H1 (cell line): ENCODE data around the gene DUSP10. TPM values are rescaled to one million over a fixed set of nuclear protein-coding genes. Genes with fewer than 3 reads are reported as not detected.
A peak's percentile ranks its signal among the peaks of the same experiment; 100 is the strongest.

Experiments
- CTCF ChIA-PET: fragments of 300-600 bp; sonication (Branson Sonifier 250); formaldehyde crosslinking; loops from one replicate; lab custom pipeline; 2021; ENCODE audit not compliant: partially characterized antibody; lab: Charles Lee
- POLR2A ChIA-PET: fragments of 300-600 bp; sonication (Branson Sonifier 250); formaldehyde crosslinking; loops from one replicate; lab custom pipeline; 2021; ENCODE audit warnings: inconsistent platforms; ENCODE audit not compliant: partially characterized antibody; lab: Charles Lee
- DNase-seq, 2 experiments: peaks; one replicate each; pipeline versions ENCODE4 v3.0.0 to v3.0.0-alpha.2; 2010 to 2022; ENCODE audit warnings: low spot score in 2 of 2, low read depth in 1 of 2, mixed read lengths in 1 of 2
- FAIRE-seq: peaks from 2 replicates; lab custom pipeline; 2011; peaks lifted over from hg19 to GRCh38; lab: Jason Lieb, UNC
- H2AFZ ChIP-seq: 2 replicates; pipeline ENCODE4 v1.8.1; 2012; ENCODE audit warnings: low read length, inconsistent platforms
- H2AK5ac ChIP-seq: 2 replicates; pipeline ENCODE4 v1.6.1; 2013; ENCODE audit warnings: low read depth, low read length
- H2BK120ac ChIP-seq: replicated peaks from 2 replicates; pipeline ENCODE3; 2013; ENCODE audit warnings: low read depth, low read length, inconsistent platforms
- H2BK12ac ChIP-seq: 2 replicates; pipeline ENCODE4 v1.6.1; 2013; ENCODE audit warnings: low read depth, low read length
- H2BK15ac ChIP-seq: 2 replicates; pipeline ENCODE4 v1.6.1; 2013; ENCODE audit warnings: low read length
- H2BK20ac ChIP-seq: 2 replicates; pipeline ENCODE4 v1.6.1; 2013; ENCODE audit warnings: low read length
- H2BK5ac ChIP-seq: 2 replicates; pipeline ENCODE4 v1.6.1; 2013; ENCODE audit warnings: low read depth, low read length
- H3K14ac ChIP-seq: 2 replicates; pipeline ENCODE4 v1.6.1; 2013; ENCODE audit warnings: inconsistent platforms; ENCODE audit not compliant: insufficient read length
- H3K18ac ChIP-seq: 2 replicates; pipeline ENCODE4 v1.6.1; 2013; ENCODE audit warnings: low read length; ENCODE audit errors: extremely low read depth
- H3K23ac ChIP-seq: 2 replicates; pipeline ENCODE4 v1.6.1; 2013; ENCODE audit warnings: inconsistent platforms; ENCODE audit not compliant: insufficient read length
- H3K23me2 ChIP-seq: 2 replicates; pipeline ENCODE4 v1.6.1; 2013; ENCODE audit warnings: low read depth, low read length
- H3K27ac ChIP-seq: 2 replicates; pipeline ENCODE4 v1.6.1; 2011; ENCODE audit warnings: low read depth, low read length, inconsistent platforms
- H3K27me3 ChIP-seq, 4 experiments: replicated peaks in 1 of 4; 1 replicate in 1 of 4; 2 replicates in 3 of 4; pipeline versions ENCODE4 v1.6.1 to v1.8.1; 2011 to 2013; ENCODE audit warnings: low read length in 3 of 4, mild to moderate bottlenecking in 3 of 4, inconsistent platforms in 2 of 4, mixed read lengths in 2 of 4, moderate library complexity in 1 of 4; ENCODE audit not compliant: control insufficient read depth in 3 of 4, insufficient read depth in 3 of 4; ENCODE audit errors: extremely low read depth in 1 of 4
- H3K36me3 ChIP-seq, 4 experiments: 2 replicates each; pipeline versions ENCODE4 v1.6.1 to v1.8.1; 2011 to 2013; ENCODE audit warnings: mild to moderate bottlenecking in 4 of 4, low read length in 3 of 4, moderate library complexity in 2 of 4, control low read depth in 1 of 4, inconsistent platforms in 1 of 4; ENCODE audit not compliant: insufficient read depth in 4 of 4, control insufficient read depth in 2 of 4
- H3K4ac ChIP-seq: replicated peaks from 2 replicates; pipeline ENCODE3; 2013; ENCODE audit warnings: low read length, low read depth, mixed read lengths, inconsistent platforms; ENCODE audit not compliant: insufficient read length
- H3K4me1 ChIP-seq, 4 experiments: replicated peaks in 1 of 4; 1 replicate in 1 of 4; 2 replicates in 3 of 4; pipeline versions ENCODE4 v1.6.1 to v1.8.1; 2011 to 2013; ENCODE audit warnings: low read length in 3 of 4, inconsistent platforms in 2 of 4, mixed read lengths in 1 of 4; ENCODE audit not compliant: insufficient read depth in 4 of 4, control insufficient read depth in 3 of 4
- H3K4me2 ChIP-seq, 2 experiments: 2 replicates each; pipeline versions ENCODE4 v1.6.1 to v1.8.1; 2011 to 2013; ENCODE audit warnings: low read depth in 2 of 2, low read length in 2 of 2, control low read depth in 1 of 2, inconsistent platforms in 1 of 2, mild to moderate bottlenecking in 1 of 2; ENCODE audit not compliant: insufficient read depth in 1 of 2
- H3K4me3 ChIP-seq, 4 experiments: fragments of 200-600, 300-600 bp in 1 of 4; sonication (generic), shearing (Covaris generic), sonication (Bioruptor Twin) in 1 of 4; 2 replicates each; pipeline versions ENCODE4 v1.5.1 to v1.8.1; 2011 to 2016; ENCODE audit warnings: low read length in 4 of 4, low read depth in 3 of 4, control low read depth in 2 of 4, inconsistent platforms in 2 of 4, mild to moderate bottlenecking in 2 of 4, mixed read lengths in 1 of 4, moderate library complexity in 1 of 4; ENCODE audit not compliant: insufficient read depth in 2 of 4; ENCODE audit errors: extremely low read depth in 1 of 4
- H3K56ac ChIP-seq: replicated peaks from 2 replicates; pipeline ENCODE3; 2013; ENCODE audit warnings: low read depth, mild to moderate bottlenecking, mixed read lengths, low read length, inconsistent platforms; ENCODE audit not compliant: insufficient read length
- H3K79me1 ChIP-seq: 2 replicates; pipeline ENCODE4 v1.6.1; 2013; ENCODE audit warnings: low read depth, low read length, control low read depth
- H3K79me2 ChIP-seq, 2 experiments: 2 replicates each; pipeline versions ENCODE4 v1.6.1 to v1.8.1; 2012 to 2013; ENCODE audit warnings: low read length in 2 of 2, mild to moderate bottlenecking in 2 of 2, inconsistent platforms in 1 of 2; ENCODE audit not compliant: insufficient read depth in 2 of 2, control insufficient read depth in 1 of 2
- H3K9ac ChIP-seq, 4 experiments: replicated peaks in 1 of 4; 1 replicate in 1 of 4; 2 replicates in 3 of 4; pipeline versions ENCODE4 v1.6.1 to v1.8.1; 2011 to 2013; ENCODE audit warnings: low read depth in 3 of 4, low read length in 3 of 4, control low read depth in 2 of 4, mild to moderate bottlenecking in 2 of 4, moderate library complexity in 2 of 4, inconsistent platforms in 1 of 4; ENCODE audit errors: extremely low read depth in 1 of 4
- H3K9me3 ChIP-seq, 2 experiments: 2 replicates each; pipeline versions ENCODE4 v1.6.1 to v1.8.1; 2012 to 2013; ENCODE audit warnings: mild to moderate bottlenecking in 2 of 2, moderate library complexity in 2 of 2, control low read depth in 1 of 2, inconsistent platforms in 1 of 2, low read depth in 1 of 2, low read length in 1 of 2, mixed read lengths in 1 of 2; ENCODE audit not compliant: insufficient read depth in 2 of 2
- H4K20me1 ChIP-seq, 2 experiments: replicated peaks in 1 of 2; 2 replicates each; pipeline versions ENCODE3 to v1.8.1; 2011 to 2013; ENCODE audit warnings: inconsistent platforms in 2 of 2, low read length in 2 of 2, mild to moderate bottlenecking in 1 of 2; ENCODE audit not compliant: insufficient read depth in 2 of 2, control insufficient read depth in 1 of 2
- H4K5ac ChIP-seq: 2 replicates; pipeline ENCODE4 v1.6.1; 2013; ENCODE audit warnings: low read length, low read depth, mixed read lengths, inconsistent platforms; ENCODE audit not compliant: insufficient read length
- H4K8ac ChIP-seq: 2 replicates; pipeline ENCODE4 v1.8.0; 2013; ENCODE audit warnings: mild to moderate bottlenecking, moderate library complexity, low read length, inconsistent platforms; ENCODE audit not compliant: insufficient read depth; ENCODE audit errors: extremely low read depth
- H4K91ac ChIP-seq: replicated peaks from 2 replicates; pipeline ENCODE3; 2013; ENCODE audit warnings: low read length, mixed read lengths, inconsistent platforms; ENCODE audit not compliant: insufficient read length
- BRCA1 ChIP-seq: IDR thresholded peaks from 2 replicates; pipeline ENCODE4 v1.6.1; 2012; ENCODE audit warnings: low read depth, low read length, improper control_type of control experiment
- CHD2 ChIP-seq: IDR thresholded peaks from 2 replicates; pipeline ENCODE4 v1.6.1; 2012; ENCODE audit warnings: low read length, improper control_type of control experiment
- FOSL1 ChIP-seq: IDR thresholded peaks from 2 replicates; pipeline ENCODE4 v1.6.1; 2011; ENCODE audit warnings: mild to moderate bottlenecking, low read depth, low read length, moderate library complexity; ENCODE audit not compliant: insufficient read depth
- GABPA ChIP-seq: IDR thresholded peaks from 2 replicates; pipeline ENCODE4 v1.6.1; 2011; ENCODE audit warnings: mild to moderate bottlenecking, low read length, moderate library complexity, borderline replicate concordance; ENCODE audit not compliant: insufficient read depth
- GTF2F1 ChIP-seq: IDR thresholded peaks from 2 replicates; pipeline ENCODE4 v1.6.1; 2012; ENCODE audit warnings: low read depth, low read length, improper control_type of control experiment, borderline replicate concordance
- HDAC2 ChIP-seq, 2 experiments: fragments of 300-600 bp in 1 of 2; sonication (generic) in 1 of 2; IDR thresholded peaks; 2 replicates each; pipeline ENCODE4 v1.6.1; 2011 to 2012; ENCODE audit warnings: low read depth in 2 of 2, low read length in 2 of 2, mild to moderate bottlenecking in 2 of 2, moderate library complexity in 2 of 2, borderline replicate concordance in 1 of 2, inconsistent platforms in 1 of 2
- JUN ChIP-seq: IDR thresholded peaks from 2 replicates; pipeline ENCODE4 v1.6.1; 2011; ENCODE audit warnings: low read depth, mild to moderate bottlenecking, improper control_type of control experiment, low read length
- POLR2A ChIP-seq, 2 experiments: IDR thresholded peaks; 1 replicate in 1 of 2; 2 replicates in 1 of 2; pipeline ENCODE4 v1.6.1; 2011; ENCODE audit warnings: low read depth in 2 of 2, low read length in 2 of 2, mild to moderate bottlenecking in 2 of 2; ENCODE audit errors: control extremely low read depth in 1 of 2
- RXRA ChIP-seq: IDR thresholded peaks from 2 replicates; pipeline ENCODE4 v1.6.1; 2011; ENCODE audit warnings: low read depth, mild to moderate bottlenecking, low read length, moderate library complexity; ENCODE audit not compliant: insufficient read depth
- SP2 ChIP-seq: IDR thresholded peaks from 2 replicates; pipeline ENCODE4 v1.6.1; 2012; ENCODE audit warnings: mild to moderate bottlenecking, low read length, inconsistent platforms
- TAF1 ChIP-seq: IDR thresholded peaks from 2 replicates; pipeline ENCODE4 v1.6.1; 2011; ENCODE audit warnings: mild to moderate bottlenecking, low read depth, low read length
- ZNF274 ChIP-seq: IDR thresholded peaks from 2 replicates; pipeline ENCODE4 v1.7.0; 2012; ENCODE audit warnings: low read length, borderline replicate concordance; ENCODE audit errors: extremely low read depth
- WGBS, 2 experiments: shearing (Covaris generic) in 1 of 2; methylation state at CpG; one replicate each; pipeline versions ENCODE4 v1.1.6 to v1.1.7; 2013 to 2015; ENCODE audit warnings: low lambda C conversion rate in 2 of 2, mixed read lengths in 2 of 2, inconsistent platforms in 1 of 2, low coverage in 1 of 2, missing lambda C conversion rate in 1 of 2; ENCODE audit not compliant: insufficient replicate concordance in 2 of 2, insufficient coverage in 1 of 2, insufficient read length in 1 of 2; ENCODE audit errors: extremely low coverage in 1 of 2, missing lambda C conversion rate in 1 of 2; 5-methylcytosine and 5-hydroxymethylcytosine counted together
- polyA plus RNA-seq, 7 experiments: library from polyadenylated mRNA; depleted of rRNA in 3 of 7; stranded (reverse) in 5 of 7; unstranded in 2 of 7; fragments of >200 nt in 5 of 7; fragments of 200-250 nt in 2 of 7; gene quantifications; 1 replicate in 5 of 7; 2 replicates in 1 of 7; 4 replicates in 1 of 7; pipeline versions ENCODE4 v1.2.1 to v1.2.3, GENCODE V29; 2011 to 2013; ENCODE audit warnings: missing spikeins in 2 of 7, mixed read lengths in 2 of 7
- total RNA-seq: library from RNA; stranded (reverse); fragmentation: NEBNext Ultra II Directional; extraction: Animal tissue kit (Norgen Biotek cat#: 25700); gene quantifications from 2 replicates; pipeline ENCODE4 v1.2.1, GENCODE V29; 2021

Gene DUSP10
- total and polyA plus RNA-seq, 2 of the 8 experiments (the other 6 are each of a cell fraction or from before 2014, with no cell fraction given): 1.2 TPM

- ChIA-PET CTCF (interaction anchor here (0.7 to 1.9 kb wide), 6 partner anchors 10 to 236 kb away, joined by 3 to 5 read pairs (median 4); no protein-coding TSS in a partner anchor), POLR2A (interaction anchor here (0.6 to 1.4 kb wide), 3 partner anchors 11 to 26 kb away, joined by 3 to 13 read pairs (median 4); partner anchors contain the start of gene DUSP10)
- Histone ChIP-seq H3K4ac (no peak overlapping the region), H3K23me2 (no peaks in the 10 kb centered on the region), H3K4me1 (peaks cover 5 to 26% (median 16%) of the 10 kb centered on the region in 4 experiments; a peak in 5 of 7 replicates), H3K4me2 (peak overlapping the region in 1 of 2 experiments; percentile 23; a peak in 2 of 4 replicates), H3K56ac (no peak overlapping the region), H3K14ac (no peak overlapping the region), H4K5ac (no peak overlapping the region), H2BK12ac (0 out of 2 replicates have a peak overlapping the region, but pooled peaks have one; percentile 44), H3K4me3 (peak overlapping the region in 1 of 4 experiments; percentile 38; a peak in 1 of 8 replicates), H3K27ac (no peak overlapping the region), H4K8ac (no peak overlapping the region), H2BK120ac (no peak overlapping the region), H2AK5ac (no peak overlapping the region), H3K23ac (no peak overlapping the region), H3K36me3 (no peaks in the 10 kb centered on the region), H2AFZ (no peak overlapping the region), H3K27me3 (peaks cover 11 to 25% (median 18%) of the 10 kb centered on the region in 4 experiments), H4K91ac (no peak overlapping the region), H2BK20ac (no peak overlapping the region), H3K9ac (no peak overlapping the region), H3K9me3 (no peaks in the 10 kb centered on the region), H3K18ac (no peak overlapping the region; the same call in 1 of the 2 replicates), H2BK15ac (no peak overlapping the region), H3K79me1 (no peaks in the 10 kb centered on the region), H3K79me2 (no peaks in the 10 kb centered on the region), H4K20me1 (peaks cover 0 to 5% of the 10 kb centered on the region in 2 experiments), H2BK5ac (peak overlapping the region; percentile 22; the same call in 1 of the 2 replicates)
- 0% methylated on average over 2 of the region's 2 CpGs; no CpG with 5 or more reads in 1 of the 2 experiments for WGBS, 2 experiments
- no peak for FAIRE-seq
- DNase-seq: peak in 1 of 2 experiments; percentile 87
- TF ChIP-seq CHD2 (no peak), JUN (peak; percentile 74), HDAC2 (IDR thresholded peaks at IDR 0.05; ENCODE audit: borderline replicate concordance in 1 of 2, low read depth in 2 of 2, low read length in 2 of 2) (peak; percentile 2 to 20; a peak in 1 of 4 replicates), POLR2A (IDR thresholded peaks at IDR 0.05; ENCODE audit: control extremely low read depth in 1 of 2, low read depth in 2 of 2, low read length in 2 of 2) (no peak), GTF2F1 (no peak), SP2 (no peak), TAF1 (no peak), RXRA (no peak), ZNF274 (no peak), BRCA1 (no peak), GABPA (no peak), FOSL1 (no peak)
These were observed 26.3 kb downstream of the DUSP10 start for GRCh38 chr1:221715321-221716169.
